Brain microvascular endothelial cell (primary cell): Measurements from ENCODE around the gene ADGRV1.

Source experiments
- DNase-seq: peaks from one replicate; pipeline ENCODE4 v3.0.0-alpha.2; 2020
- H3K27ac ChIP-seq: fragments of 250-450 bp; sonication (Bioruptor Pico); 2 replicates; pipeline ENCODE4 v1.5.1; 2020; ENCODE audit warnings: mild to moderate bottlenecking, moderate library complexity
- H3K27me3 ChIP-seq: fragments of 250-450 bp; sonication (Bioruptor Pico); replicated peaks from 2 replicates; pipeline ENCODE4 v1.5.1; 2020; ENCODE audit warnings: mild to moderate bottlenecking
- H3K36me3 ChIP-seq: fragments of 250-450 bp; sonication (Bioruptor Pico); replicated peaks from 2 replicates; pipeline ENCODE4 v1.5.1; 2020; ENCODE audit warnings: mild to moderate bottlenecking
- H3K4me3 ChIP-seq: 2 replicates; pipeline ENCODE4 v1.5.1; 2011; ENCODE audit warnings: low read depth, mild to moderate bottlenecking, control low read depth, low read length, moderate library complexity
- in situ Hi-C: cut with HindIII; loops from 2 replicates; pipeline ENCODE4 v1.10.0; 2017; ENCODE audit warnings: low sequenced_read_pairs, low pct_ligation_motif_present
- TF ChIP-seq, protein P1 (sequence below): IDR thresholded peaks from 2 replicates; pipeline ENCODE4 v1.5.1; 2011; ENCODE audit warnings: low read depth, mild to moderate bottlenecking, moderate library complexity, low read length, control low read depth, inconsistent platforms; ENCODE audit errors: missing control alignments

The ADGRV1 gene

DNA sequence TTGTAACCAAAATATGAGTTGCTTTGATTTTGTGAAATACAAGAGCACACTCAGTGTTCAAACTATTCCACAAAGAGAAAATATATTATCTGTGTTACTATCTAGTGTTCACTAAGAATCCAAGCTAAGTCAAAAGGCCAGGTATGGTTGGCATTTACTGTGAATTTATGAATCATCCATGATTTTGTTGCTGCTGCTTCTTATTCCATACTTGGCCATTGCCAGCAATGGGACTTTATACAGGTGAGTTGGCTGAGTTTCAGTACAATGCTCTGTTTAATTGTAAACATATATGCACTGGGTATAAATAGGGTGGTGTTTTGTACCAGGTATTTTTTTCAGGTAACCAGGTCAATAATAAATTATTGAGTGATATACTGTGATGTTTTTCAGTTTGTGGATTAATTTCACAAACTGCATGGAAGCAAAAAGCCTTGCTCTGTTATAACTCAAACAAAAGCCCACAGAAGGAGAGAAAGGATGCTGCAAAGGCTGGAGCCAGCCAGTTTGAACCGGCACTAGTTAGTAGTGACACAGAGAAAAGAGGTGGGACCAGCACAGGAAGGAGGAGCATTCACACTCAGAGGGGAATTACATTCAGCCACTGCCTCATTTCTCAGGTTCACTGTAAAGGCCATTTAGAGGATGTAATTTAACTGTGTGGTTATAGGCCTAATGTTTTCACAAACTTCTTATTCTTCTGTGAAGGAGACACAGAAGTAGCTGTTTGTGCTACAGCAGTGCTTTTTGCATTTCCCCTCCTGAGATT lies 381.8 kb downstream of the ADGRV1 start:
- H3K27ac ChIP-seq, result peak overlapping the region; percentile 4

DNA sequence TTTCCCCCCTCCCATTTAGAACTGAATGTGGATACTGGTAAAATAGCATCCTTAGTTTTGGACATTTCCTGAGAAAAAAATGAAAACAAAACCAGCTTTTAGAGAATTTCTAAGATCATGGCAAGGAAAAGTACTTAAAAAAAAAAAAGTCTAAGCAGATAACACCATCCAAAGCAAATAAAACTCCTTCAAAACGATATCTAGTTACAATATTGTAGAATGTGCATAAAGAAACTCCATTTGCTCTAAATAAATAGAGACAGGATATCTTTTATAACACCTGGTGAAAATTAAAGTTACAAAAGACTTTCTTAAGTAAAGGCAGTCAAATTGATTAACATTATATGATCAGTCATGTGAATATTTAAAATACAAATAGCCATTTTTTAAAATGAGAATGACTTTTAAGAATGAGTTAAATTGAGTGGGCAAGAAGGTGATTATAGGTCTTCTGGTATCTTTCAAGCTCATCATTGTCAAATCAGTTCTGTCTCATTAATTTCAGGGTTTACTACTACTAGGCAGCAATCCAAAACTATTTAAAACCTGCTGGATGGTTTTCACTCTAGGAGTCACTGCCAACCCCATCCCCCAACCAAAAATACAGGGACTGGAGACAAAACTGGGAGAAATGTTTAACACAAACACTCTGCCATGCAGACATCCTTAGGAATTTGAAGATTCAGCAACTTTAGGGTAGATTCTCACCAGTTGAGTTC lies 382.6 kb downstream of the ADGRV1 start:
- TF ChIP-seq, protein P1, sequence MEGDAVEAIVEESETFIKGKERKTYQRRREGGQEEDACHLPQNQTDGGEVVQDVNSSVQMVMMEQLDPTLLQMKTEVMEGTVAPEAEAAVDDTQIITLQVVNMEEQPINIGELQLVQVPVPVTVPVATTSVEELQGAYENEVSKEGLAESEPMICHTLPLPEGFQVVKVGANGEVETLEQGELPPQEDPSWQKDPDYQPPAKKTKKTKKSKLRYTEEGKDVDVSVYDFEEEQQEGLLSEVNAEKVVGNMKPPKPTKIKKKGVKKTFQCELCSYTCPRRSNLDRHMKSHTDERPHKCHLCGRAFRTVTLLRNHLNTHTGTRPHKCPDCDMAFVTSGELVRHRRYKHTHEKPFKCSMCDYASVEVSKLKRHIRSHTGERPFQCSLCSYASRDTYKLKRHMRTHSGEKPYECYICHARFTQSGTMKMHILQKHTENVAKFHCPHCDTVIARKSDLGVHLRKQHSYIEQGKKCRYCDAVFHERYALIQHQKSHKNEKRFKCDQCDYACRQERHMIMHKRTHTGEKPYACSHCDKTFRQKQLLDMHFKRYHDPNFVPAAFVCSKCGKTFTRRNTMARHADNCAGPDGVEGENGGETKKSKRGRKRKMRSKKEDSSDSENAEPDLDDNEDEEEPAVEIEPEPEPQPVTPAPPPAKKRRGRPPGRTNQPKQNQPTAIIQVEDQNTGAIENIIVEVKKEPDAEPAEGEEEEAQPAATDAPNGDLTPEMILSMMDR, result no peak
- in situ Hi-C loops, result no loop called here
- Histone ChIP-seq H3K36me3 (no peaks in the 10 kb centered on the region), H3K4me3 (no peak overlapping the region), H3K27ac (no peak overlapping the region), H3K27me3 (no peaks in the 10 kb centered on the region)
- DNase-seq, result no peak

More for the DNA sequence above, 381.8 kb downstream of the ADGRV1 start:
- TF ChIP-seq, protein P1, result no peak
- H3K27me3 ChIP-seq, result no peaks in the 10 kb centered on the region
- no peaks in the 10 kb centered on the region for H3K36me3 ChIP-seq
- H3K4me3 ChIP-seq, result no peak overlapping the region
- in situ Hi-C loops, result no loop called here
- DNase-seq, result peak; percentile 51

DNA sequence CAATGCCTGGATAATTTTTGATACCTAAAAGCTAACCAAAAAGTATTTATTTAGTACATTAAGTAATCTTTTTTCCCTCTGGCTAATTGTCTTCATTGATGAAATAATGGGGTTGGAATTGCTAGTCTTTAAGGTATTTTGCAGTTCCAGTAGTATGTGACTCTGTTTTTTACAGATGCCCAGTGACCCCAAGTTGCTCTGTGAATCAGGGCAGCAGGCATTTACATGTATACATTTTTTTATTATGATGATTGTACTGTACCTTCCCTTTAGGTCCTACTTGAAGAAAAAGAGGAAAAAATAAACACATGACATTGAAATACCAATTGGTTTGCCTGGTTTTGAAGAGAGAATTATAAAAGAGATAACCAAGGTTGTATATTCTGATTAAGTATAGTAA lies 385.5 kb downstream of the ADGRV1 start:
- DNase-seq, result no peak
- TF ChIP-seq, protein P1, result no peak
- no peaks in the 10 kb centered on the region for H3K36me3 ChIP-seq
- H3K27ac ChIP-seq, result no peak overlapping the region
- no peak overlapping the region for H3K4me3 ChIP-seq
- in situ Hi-C loops, result no loop called here
- H3K27me3 ChIP-seq, result no peaks in the 10 kb centered on the region

DNA sequence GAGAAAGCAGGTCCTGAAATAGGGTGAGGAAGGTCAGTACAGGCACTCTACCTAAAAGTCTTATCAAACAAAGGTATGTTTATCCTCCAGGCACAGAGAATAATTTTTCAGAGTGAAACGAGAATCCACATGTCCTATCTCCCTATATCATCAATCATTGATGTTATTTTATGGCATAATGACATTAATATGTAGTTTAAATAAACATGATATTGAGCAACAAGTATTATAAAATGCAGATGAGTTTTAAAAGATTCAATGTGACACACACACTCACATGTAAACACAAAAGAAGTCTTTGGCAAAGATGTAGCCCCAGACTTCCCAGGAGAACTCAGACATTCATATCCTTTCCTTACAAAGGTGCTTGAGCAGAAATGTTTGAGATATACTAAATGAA lies 389.1 kb downstream of the ADGRV1 start:
- H3K27ac ChIP-seq, result no peak overlapping the region
- in situ Hi-C loops, result no loop called here
- no peak for DNase-seq
- H3K27me3 ChIP-seq, result no peaks in the 10 kb centered on the region
- TF ChIP-seq, protein P1, result no peak
- H3K36me3 ChIP-seq, result no peaks in the 10 kb centered on the region
- no peak overlapping the region for H3K4me3 ChIP-seq

DNA sequence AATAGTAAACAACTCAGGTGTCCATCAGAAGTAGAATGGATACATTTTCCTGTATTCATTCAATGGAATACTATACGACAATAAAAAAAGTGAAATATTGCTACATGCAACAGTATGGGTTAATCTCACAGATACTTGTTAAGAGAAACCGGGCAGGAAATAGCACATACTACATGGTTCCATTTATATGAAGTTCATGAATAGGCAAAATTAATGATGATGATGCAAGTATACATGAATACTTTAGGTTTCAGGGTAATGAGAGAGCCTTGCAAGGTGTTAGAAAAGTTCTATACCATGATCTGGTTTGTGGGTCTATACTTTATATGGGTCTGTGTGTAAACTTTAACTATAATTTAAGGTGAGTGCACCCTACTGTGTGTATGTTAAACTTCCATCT lies 390.4 kb downstream of the ADGRV1 start:
- DNase-seq, result no peak
- Histone ChIP-seq H3K27ac (no peak overlapping the region), H3K27me3 (no peaks in the 10 kb centered on the region), H3K4me3 (no peak overlapping the region), H3K36me3 (no peaks in the 10 kb centered on the region)
- TF ChIP-seq, protein P1, result no peak
- in situ Hi-C loops, result no loop called here
